ENCODE results near the gene PRKAR1A.

GRCh38 chr17:68468788-68469187 lies 43.4 kb upstream of the PRKAR1A start:
- no peak for TF ChIP-seq CTCF (IDR thresholded peaks at IDR 0.05)
- TF ChIP-seq POLR2A (IDR thresholded peaks at IDR 0.05): no peak
- no peak for TF ChIP-seq POLR2AphosphoS5 (IDR thresholded peaks at IDR 0.05)
- TF ChIP-seq EP300 (IDR thresholded peaks at IDR 0.05): no peak
